Measurements from ENCODE around the gene TAS1R2.

TAS1R2 gene

GRCh38 chr1:18819986-18820790, 39.3 kb downstream of the TAS1R2 start:
- DNase-seq (ENCODE audit: low read depth), result no peak

GRCh38 chr1:18819203-18819602, 40.3 kb downstream of the TAS1R2 start:
- no peak for DNase-seq (ENCODE audit: low read depth)

GRCh38 chr1:18817795-18818435, 41.5 kb downstream of the TAS1R2 start:
- no peak for DNase-seq (ENCODE audit: low read depth)

GRCh38 chr1:18817316-18817715, 42.1 kb downstream of the TAS1R2 start:
- DNase-seq (ENCODE audit: low read depth), result no peak

- no peak for DNase-seq (ENCODE audit: low read depth)
Measured at GRCh38 chr1:18816808-18817207, 42.7 kb downstream of the TAS1R2 start.

- no peak for DNase-seq (ENCODE audit: low read depth)
Measured at GRCh38 chr1:18814874-18815531, 44.5 kb downstream of the TAS1R2 start.

- DNase-seq (ENCODE audit: low read depth), result no peak
Measured at GRCh38 chr1:18814425-18814824, 45.0 kb downstream of the TAS1R2 start.

GRCh38 chr1:18812453-18812939, 47.0 kb downstream of the TAS1R2 start:
- DNase-seq (ENCODE audit: low read depth), result no peak

GRCh38 chr1:18811733-18812452, 47.6 kb downstream of the TAS1R2 start:
- no peak for DNase-seq (ENCODE audit: low read depth)

- DNase-seq (ENCODE audit: low read depth), result no peak
Measured at GRCh38 chr1:18809953-18810899, 49.2 kb downstream of the TAS1R2 start.

GRCh38 chr1:18808550-18808949, 50.9 kb downstream of the TAS1R2 start:
- no peak for DNase-seq (ENCODE audit: low read depth)

- DNase-seq (ENCODE audit: low read depth), result no peak
Measured at GRCh38 chr1:18807334-18808063, 52.0 kb downstream of the TAS1R2 start.

- DNase-seq (ENCODE audit: low read depth), result no peak
Measured at GRCh38 chr1:18805925-18806849, 53.3 kb downstream of the TAS1R2 start.

GRCh38 chr1:18805150-18805879, 54.1 kb downstream of the TAS1R2 start:
- DNase-seq (ENCODE audit: low read depth), result no peak

- DNase-seq (ENCODE audit: low read depth), result no peak
Measured at GRCh38 chr1:18803851-18804250, 55.6 kb downstream of the TAS1R2 start.

GRCh38 chr1:18803151-18803791, 56.2 kb downstream of the TAS1R2 start:
- DNase-seq (ENCODE audit: low read depth), result no peak

- no peak for DNase-seq (ENCODE audit: low read depth)
Measured at GRCh38 chr1:18802231-18802630, 57.2 kb downstream of the TAS1R2 start.

GRCh38 chr1:18800258-18800657, 59.2 kb downstream of the TAS1R2 start:
- DNase-seq (ENCODE audit: low read depth), result no peak

Data from stimulated activated CD8-positive, alpha-beta memory T cell treated with anti-CD3 and anti-CD28 coated beads, Interleukin-15, amount 100 ng/mL, for 24 hours (primary cell).